HG03066 (cell line): ENCODE data around the gene NELL1.

Source experiments
- ATAC-seq: cut with Tn5 transposase; IDR thresholded peaks from one replicate; pipeline ENCODE4 v1.9.1; 2021; ENCODE audit warnings: low read depth; ENCODE audit not compliant: unreplicated experiment

NELL1 gene

GRCh38 chr11:20937826-20938225 is 268.4 kb downstream of the NELL1 start:
- no peak for ATAC-seq

GRCh38 chr11:20949585-20949984 is 280.2 kb downstream of the NELL1 start:
- ATAC-seq = no peak

- no peak for ATAC-seq
These were observed 293.2 kb downstream of the NELL1 start for GRCh38 chr11:20962581-20962980.

- ATAC-seq = no peak
These were observed 294.2 kb downstream of the NELL1 start for GRCh38 chr11:20963596-20963995.

GRCh38 chr11:20964985-20965384 is 295.6 kb downstream of the NELL1 start:
- no peak for ATAC-seq

GRCh38 chr11:20966489-20966888 is 297.1 kb downstream of the NELL1 start:
- no peak for ATAC-seq

- ATAC-seq = no peak
These were observed 304.7 kb downstream of the NELL1 start for GRCh38 chr11:20973940-20974559.

- ATAC-seq = no peak
These were observed 311.4 kb downstream of the NELL1 start for GRCh38 chr11:20980736-20981135.

- no peak for ATAC-seq
These were observed 321.1 kb downstream of the NELL1 start for GRCh38 chr11:20990447-20990846.

- ATAC-seq = no peak
These were observed 322.1 kb downstream of the NELL1 start for GRCh38 chr11:20991471-20991870.

GRCh38 chr11:21007297-21007696 is 337.9 kb downstream of the NELL1 start:
- no peak for ATAC-seq

- no peak for ATAC-seq
These were observed 348.9 kb downstream of the NELL1 start for GRCh38 chr11:21018248-21018647.

- no peak for ATAC-seq
These were observed 357.3 kb downstream of the NELL1 start for GRCh38 chr11:21026685-21027084.

GRCh38 chr11:21037850-21038249 is 368.5 kb downstream of the NELL1 start:
- ATAC-seq = no peak

GRCh38 chr11:21038801-21039200 is 369.4 kb downstream of the NELL1 start:
- ATAC-seq = no peak

GRCh38 chr11:21040630-21041029 is 371.2 kb downstream of the NELL1 start:
- ATAC-seq = no peak

GRCh38 chr11:21048626-21049025 is 379.2 kb downstream of the NELL1 start:
- no peak for ATAC-seq

GRCh38 chr11:21053466-21053865 is 384.1 kb downstream of the NELL1 start:
- no peak for ATAC-seq

GRCh38 chr11:21056644-21057043 is 387.3 kb downstream of the NELL1 start:
- ATAC-seq = no peak

- ATAC-seq = no peak
These were observed 390.5 kb downstream of the NELL1 start for GRCh38 chr11:21059879-21060278.

GRCh38 chr11:21066030-21066429 is 396.6 kb downstream of the NELL1 start:
- no peak for ATAC-seq

- no peak for ATAC-seq
These were observed 399.5 kb downstream of the NELL1 start for GRCh38 chr11:21068886-21069285.

- ATAC-seq = no peak
These were observed 400.5 kb downstream of the NELL1 start for GRCh38 chr11:21069909-21070308.
